Caki2 (cell line): ENCODE measurements around the gene HECTD4. TPM values are rescaled to one million over a fixed set of nuclear protein-coding genes. Genes with fewer than 3 reads are reported as not detected.
"Not testable (repeated sequence)": the region's sequence is repeated elsewhere in the genome, so short reads cannot be mapped to it uniquely, and the experiment has no call there.

Experiments used
- DNase-seq: peaks from one replicate; pipeline ENCODE4 v3.0.0-alpha.2; 2015; ENCODE audit warnings: low read depth
- in situ Hi-C: cut with HindIII; loops from 2 replicates; pipeline ENCODE4 v1.10.0; 2016; ENCODE audit warnings: low sequenced_read_pairs, low pct_unique_long_range_greater_than_20kb, mixed read lengths
- total RNA-seq: library from RNA; depleted of rRNA; stranded (reverse); fragments of >200 nt; shearing (Covaris generic); gene quantifications from 2 replicates; pipeline ENCODE4 v1.2.3, GENCODE V29; 2014; ENCODE audit warnings: low replicate concordance

Gene HECTD4
- total RNA-seq, 1 experiment from 2014 or later: 10.0 TPM

DNA sequence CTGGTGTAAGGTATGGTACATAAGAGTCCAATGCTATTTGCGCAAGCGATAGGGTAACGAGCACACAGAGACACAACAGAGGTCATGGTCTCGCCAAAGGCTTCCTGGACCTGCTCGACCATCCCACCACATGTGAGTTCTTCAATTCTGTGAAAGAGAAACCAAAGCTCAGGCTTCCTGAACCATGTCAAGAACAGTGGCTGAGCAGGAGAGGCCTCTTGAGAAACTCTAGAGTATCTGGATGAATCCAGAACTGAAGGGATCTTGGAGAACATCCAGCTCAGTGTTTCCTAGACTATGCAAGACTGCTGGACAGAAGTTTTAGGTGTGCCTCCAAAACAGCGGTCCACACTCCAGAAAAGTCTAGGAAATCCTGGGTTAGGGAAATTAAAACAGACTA is 142.3 kb downstream of the HECTD4 start:
- no peak for DNase-seq
- in situ Hi-C loops: no loop called here

DNA sequence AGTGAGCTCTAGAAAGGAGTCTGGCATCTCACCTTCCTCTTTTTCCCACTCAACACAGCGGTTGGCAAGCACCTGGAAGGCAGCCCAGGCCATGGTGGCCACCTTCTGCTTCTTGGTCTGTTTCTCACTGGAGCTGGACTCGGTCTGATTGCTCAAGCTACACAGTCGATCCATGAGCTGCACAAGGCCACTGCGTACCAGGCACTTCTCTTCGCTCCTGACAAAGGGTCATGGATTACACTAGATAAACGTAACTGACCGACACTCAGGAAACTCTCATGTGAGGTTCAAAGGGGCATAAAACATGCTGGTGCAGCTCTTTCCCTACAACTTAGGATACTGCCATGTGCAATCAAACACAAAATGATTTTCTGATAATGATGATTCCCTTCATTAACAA is 143.2 kb downstream of the HECTD4 start:
- in situ Hi-C loops: no loop called here
- no peak for DNase-seq

DNA sequence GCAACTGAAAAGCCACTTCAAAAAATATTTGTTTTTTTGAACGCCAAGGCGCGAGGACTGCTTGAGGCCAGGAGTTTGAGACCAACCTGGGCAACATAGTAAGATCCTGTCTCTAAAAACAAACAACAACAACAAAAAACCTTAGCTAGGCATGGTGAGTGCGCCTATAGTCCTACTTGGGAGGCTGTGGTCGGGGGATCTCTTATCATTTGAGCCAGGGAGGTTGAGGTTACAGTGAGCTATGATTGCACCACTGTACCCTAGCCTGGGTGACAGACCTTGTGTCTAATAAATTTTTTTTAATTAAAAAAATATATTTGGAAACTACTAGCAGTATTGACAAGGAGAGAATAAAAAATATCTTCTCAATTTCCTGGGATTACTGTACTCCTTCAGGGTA is 143.8 kb downstream of the HECTD4 start:
- DNase-seq: no peak
- in situ Hi-C loops: no loop called here

DNA sequence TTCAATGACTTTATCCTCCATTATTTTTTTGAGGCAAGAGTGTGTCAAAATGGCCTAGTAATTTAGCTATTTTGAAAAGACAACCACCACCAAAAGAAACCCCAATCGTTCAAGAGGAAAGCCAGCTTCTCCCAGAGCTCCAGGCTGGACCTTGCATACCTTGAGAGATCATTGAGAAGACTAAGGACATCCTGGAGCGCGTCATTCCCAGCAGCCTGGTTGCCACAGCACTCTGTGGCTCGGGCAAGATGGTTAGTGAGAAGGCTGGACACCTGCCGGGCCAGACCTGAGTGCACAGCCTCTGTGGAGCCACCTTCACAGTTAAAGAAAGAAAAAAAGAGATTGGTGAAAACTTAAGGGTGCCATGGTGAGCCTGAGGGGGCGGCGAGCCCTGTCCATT is 145.4 kb downstream of the HECTD4 start:
- in situ Hi-C loops: no loop called here
- no peak for DNase-seq

DNA sequence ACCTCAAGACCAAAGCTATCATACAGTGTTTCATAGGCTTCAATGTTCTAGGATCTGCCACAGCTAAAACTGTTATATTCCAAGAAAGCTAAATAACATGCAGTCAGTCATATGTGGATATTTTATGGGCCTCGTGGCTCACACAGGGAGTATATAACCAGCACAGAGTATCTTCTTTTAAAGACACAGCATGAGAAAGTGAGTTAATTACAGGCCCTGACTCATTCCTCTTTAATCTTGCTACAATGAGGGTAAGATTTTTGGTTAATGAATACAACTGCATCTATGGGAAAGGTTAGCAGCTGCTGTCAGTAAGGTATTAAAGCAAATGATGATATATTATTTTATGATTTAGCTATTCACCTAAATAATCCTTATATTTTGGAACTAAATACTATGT is 145.8 kb downstream of the HECTD4 start:
- no peak for DNase-seq
- in situ Hi-C loops: no loop called here

DNA sequence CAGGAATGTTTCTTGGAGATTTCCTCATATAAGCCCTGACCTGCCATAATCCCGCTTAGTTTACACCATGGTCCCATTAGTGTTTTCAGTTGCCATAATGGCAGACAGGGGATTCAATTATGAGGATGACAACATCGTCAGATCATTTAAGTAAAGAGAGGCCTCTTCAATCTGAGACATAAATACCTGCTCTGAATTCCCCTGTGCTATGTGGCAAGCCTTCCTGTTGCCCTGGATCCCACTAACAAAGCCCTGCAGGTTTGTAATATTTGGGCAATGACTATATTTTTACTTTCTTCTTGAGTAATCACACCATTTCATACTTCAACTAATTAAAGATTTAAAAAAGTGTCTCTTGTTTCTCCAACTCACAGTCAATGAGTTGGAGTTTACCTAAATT is 147.9 kb downstream of the HECTD4 start:
- in situ Hi-C loops: no loop called here
- no peak for DNase-seq

DNA sequence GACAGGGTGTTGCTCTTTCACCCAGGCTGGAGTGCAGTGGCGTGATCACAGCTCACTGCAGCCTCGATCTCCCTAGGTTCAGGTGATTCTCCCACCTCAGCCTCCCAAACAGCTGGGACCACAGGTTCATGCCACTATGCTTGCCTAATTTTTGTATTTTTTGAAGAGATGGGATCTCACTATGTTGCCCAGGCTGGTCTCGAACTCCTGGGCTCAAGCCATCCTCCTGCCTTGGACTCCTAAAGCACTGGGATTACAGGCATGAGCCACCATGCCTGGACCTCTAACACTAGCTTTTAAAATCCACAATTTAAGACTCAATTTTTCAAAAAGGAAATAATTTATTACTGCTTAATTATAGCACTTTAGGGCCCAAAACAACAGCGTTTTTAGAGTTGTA is 149.0 kb downstream of the HECTD4 start:
- no peak for DNase-seq
- in situ Hi-C loops: no loop called here

DNA sequence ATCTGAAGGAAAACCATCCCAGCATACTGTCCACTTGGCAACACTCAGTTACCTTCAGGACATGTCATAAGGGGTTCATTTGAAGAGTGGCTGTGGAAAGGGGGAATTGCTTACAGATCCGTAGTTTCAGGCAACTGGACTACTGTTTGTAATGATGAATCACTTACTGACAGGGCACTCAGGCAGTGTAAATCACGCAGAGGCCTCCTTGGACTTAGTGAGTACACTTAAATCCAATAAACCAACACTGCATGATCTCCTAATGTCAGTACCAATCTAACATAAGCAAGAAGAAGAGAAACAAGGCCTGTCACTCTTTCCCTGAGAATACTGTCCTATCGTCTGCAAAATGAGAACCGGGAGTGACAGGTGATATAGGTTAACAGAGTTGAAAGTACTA is 152.1 kb downstream of the HECTD4 start:
- DNase-seq: no peak
- in situ Hi-C loops: no loop called here

DNA sequence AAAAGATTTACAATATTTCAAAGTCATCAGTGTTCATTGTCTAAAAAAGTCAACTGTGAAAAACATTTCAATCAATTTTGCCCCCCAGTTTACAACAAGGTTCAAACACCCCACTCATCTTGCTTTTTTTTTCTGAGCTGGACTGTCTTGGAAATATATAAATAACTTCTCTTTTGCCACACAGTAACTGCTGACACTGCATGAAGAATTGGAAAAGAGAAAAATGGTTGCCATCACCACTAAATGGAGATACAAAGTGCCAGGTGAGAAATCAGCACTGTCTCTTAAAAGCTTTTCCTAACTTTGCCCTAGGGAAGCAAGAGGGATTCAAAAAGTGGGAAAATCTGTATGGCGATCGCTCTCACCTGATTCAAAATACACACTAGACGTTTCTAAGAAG is 155.5 kb downstream of the HECTD4 start:
- DNase-seq: no peak
- in situ Hi-C loops: no loop called here

DNA sequence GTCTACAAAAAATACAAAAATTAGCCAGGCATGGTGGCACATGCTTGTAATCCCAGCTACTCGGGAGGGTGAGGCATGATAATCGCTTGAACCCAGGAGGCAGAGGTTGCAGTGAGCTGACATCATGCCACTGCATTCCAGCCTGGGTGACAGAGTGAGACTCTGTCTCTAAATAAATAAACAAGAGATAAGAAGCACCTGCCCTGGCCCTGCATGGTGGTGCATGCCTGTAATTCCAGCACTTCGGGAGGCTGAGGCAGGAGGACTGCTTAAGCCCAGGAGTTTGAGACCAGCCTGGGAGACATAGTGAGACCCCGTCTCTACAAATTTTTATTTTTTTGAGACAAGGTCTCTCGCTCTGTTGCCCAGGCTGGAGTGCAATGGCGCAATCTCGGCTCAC is 161.6 kb downstream of the HECTD4 start:
- in situ Hi-C loops: not testable (repeated sequence)

DNA sequence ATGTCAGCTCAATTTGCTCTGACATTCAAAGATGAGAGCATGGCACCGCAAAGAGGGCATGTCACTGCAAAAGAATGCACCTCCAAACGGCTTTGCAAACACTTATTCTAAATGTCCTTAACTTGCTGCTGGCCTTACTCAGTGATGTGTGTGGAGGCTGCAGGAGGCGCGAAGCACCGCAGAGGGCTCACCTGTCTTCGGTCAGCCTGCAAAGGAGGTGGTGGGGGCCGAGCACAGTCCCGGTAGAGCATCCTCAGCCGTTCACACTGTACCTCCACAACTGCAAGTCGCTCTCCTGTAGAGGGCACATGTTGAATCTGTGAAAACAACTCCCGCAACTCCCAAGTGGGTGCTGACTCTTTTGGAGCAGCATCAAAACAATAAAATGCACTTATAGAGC is 163.0 kb downstream of the HECTD4 start:
- DNase-seq: no peak
- in situ Hi-C loops: no loop called here

More for the DNA sequence above, 161.6 kb downstream of the HECTD4 start:
- not testable (repeated sequence) for DNase-seq

DNA sequence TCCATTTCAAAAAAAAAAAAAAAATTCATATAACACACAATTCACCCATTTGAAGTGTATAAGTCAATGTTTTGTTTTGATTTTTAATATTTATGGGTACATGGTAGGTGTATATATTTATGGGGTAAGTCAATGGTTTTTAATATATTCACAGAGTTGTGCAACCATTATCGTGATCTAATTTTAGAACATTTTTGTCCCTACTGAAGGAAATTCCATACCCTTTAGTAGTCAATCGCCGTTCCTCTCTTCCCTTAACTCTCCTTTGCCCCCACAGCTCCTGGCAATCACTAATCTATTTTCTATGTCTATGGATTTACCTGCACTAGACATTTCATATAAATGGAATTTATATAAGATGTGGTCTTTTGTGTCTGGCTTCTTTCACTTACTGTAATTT is 164.1 kb downstream of the HECTD4 start:
- DNase-seq: no peak
- in situ Hi-C loops: no loop called here

DNA sequence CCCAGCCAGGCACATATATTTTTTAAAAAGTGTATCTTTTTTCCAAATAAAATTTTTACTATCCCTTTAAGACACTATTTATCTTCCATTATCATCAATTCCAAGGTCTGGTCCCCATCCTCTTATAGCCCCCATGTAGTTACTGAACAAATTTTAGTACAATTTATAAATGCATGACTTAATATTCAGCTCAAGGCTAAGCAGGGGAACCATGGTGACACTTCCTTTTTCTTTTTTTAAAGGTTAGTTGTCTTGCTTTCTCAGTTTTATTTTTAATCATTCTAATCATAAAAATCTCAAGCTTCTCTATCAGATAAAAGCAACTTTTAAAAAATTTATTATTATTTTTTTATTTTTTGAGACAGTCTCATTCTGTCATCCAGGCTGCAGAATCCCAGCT is 164.6 kb downstream of the HECTD4 start:
- DNase-seq: no peak
- in situ Hi-C loops: no loop called here

DNA sequence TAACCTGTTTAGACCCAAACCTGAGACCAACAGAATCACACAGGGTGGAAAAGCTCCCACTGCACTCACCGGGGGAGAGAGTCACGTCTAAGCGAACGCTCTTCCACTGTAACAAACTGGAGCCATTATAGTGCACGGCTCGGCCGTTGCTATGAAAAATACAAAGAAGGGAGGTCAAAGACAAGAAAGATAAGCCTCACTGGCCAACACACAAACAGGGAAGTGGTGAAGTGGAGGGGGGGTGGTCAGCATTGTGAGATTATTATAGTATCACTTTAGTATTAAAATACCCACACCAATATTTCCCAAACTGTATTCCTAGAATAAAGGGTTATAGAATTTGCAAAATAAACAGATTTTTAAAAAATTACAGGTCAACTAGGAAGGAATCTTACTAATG is 166.0 kb downstream of the HECTD4 start:
- in situ Hi-C loops: no loop called here
- DNase-seq: no peak

DNA sequence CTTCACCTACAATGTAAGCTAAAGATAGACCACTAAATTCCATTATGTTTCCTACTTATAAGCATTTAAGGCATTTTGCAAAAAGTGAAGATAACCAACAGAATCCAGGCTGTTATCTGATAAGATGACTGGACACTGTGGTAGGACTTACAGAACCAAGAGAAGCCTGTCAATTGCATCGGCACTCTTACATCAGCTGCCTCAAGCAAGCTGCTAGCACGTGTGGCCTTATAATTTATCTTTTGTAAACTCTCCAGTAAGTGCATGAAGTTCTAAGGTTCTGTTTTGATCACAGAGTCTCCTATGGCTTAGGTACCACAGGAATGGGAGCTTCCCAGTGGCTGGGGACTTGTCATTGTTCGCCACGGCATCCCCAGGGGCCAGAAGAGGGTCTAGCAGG is 168.2 kb downstream of the HECTD4 start:
- in situ Hi-C loops: no loop called here
- DNase-seq: no peak

DNA sequence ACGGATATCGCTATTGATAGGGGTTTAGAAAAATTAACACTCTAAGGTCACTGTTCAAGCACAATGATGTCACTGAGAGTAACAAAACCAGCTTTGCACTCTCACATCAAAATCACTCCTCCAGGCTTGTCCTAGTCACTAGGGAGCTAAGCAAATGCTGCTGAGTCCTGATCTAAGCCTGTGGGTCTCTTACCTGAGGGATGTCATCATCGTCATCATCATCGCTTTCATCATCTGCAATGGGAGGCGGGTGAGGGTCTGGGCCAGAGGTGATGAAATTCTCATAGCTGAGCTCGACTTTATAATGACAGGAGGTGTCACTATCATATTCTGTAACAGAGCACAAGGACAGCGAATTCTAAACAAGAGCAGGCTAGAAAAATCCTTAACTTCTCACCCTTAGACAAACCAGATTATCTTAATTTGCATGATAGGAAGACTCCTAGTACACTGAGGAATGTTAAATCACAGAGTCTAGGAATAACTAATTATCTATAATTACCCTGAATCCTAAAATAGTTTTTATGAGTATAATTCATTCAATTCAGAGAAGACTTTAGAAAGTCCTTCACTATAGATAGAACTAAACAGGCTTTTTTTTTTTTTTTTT is 173.8 kb downstream of the HECTD4 start:
- DNase-seq: no peak
- in situ Hi-C loops: no loop called here

DNA sequence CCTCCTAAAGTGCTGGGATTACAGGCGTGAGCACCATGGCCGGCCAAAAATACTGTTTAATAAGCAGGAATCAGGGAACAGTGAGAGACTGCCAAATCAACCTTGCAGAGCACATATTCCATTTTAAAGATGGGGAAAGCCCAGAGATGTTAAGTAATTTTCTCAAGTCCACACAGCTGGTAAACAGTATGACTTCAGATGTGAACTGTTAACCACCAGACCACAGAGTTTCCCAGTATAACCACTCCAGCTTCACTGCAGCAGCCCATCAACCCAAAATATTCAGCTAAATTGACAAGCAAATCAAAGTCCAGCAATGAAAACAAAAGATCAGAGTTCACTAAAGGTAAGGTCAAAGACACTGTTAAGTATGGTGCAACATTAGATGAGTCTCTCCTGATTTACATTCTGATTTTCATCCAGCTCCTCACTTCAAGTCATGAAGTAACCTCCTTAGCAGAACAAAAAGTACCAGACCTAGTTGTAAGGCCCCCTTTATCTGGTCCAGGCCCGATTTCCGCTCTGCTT is 174.8 kb downstream of the HECTD4 start:
- DNase-seq: no peak
- in situ Hi-C loops: no loop called here

DNA sequence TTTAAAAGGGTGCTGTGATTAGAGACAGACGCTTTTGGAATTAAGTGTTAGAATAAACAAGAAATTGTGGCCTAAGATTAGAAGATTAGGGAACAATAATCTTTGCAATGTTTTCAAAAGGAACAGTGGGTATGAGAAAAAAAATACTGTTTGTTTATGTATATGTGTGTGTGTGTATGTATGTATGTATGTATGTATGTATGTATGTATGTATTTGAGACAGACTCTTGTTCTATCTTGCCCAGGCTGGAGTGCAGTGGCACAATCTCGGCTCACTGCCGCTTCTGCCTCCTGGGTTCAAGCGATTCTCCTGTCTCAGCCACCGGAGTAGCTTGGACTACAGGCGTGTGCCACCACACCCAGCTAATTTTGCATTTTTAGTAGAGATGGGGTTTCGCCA is 175.3 kb downstream of the HECTD4 start:
- no peak for DNase-seq
- in situ Hi-C loops: no loop called here

DNA sequence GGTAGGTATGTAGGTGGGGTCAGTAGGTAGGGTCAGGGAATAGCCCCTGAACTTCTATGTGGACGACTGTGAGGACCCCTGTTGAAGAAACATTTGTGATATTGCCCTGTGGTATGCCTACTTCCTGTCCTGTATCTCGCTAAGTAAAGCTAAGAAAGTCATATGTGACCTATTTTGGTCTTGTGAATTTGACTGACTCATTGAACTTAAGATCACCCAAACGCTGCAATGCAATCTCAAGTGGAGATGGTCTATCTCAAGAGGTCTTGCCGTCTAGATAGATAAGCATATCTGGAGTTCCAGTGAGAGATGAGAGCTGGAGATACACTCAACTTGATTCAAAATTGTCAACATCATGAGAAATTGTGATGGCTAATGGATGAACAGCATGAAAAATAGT is 183.1 kb downstream of the HECTD4 start:
- in situ Hi-C loops: no loop called here
- no peak for DNase-seq

DNA sequence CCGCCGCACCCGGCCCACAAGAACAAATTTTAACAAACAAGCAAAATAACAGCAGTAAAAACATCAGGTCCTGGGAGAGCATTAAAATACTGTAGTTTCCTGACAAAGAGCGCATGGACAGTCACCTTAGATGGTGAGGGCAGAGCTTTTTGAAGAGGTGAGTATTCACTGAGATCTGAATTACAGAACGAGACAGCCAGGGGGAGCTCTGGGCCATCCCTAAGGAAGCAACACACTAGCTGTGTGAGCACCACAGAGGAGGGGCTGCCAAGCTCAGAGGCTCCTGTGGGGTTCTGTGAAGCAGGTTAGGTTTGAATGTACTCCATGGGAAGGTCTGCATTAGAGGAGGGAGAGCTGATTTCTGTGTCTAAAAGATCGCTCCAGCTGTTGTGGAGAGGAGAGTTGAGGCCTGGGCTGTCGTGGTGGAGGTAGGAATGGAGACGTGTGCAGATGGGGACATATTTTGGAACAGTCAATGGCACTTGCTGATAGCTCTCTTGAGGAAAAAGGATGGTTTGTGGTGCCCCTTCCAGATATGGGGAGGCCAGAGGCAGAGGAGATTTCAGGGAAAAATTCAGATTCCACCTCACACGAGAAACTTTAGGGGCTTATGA is 184.0 kb downstream of the HECTD4 start:
- peak; percentile 19 for DNase-seq
- in situ Hi-C loops: no loop called here
